Measurements from ENCODE around the gene SHC2. TPM values are rescaled to one million over a fixed set of nuclear protein-coding genes. Genes with fewer than 3 reads are reported as not detected.

The SHC2 gene
- total RNA-seq, 1 experiment from 2014 or later = not detected

GRCh38 chr19:366951-367350 lies 93.9 kb downstream of the SHC2 start:
- Histone ChIP-seq H3K79me2 (ENCODE audit: low read length) (no peaks in the 10 kb centered on the region), H4K20me1 (ENCODE audit: insufficient read depth, low read depth, low read length) (no peaks in the 10 kb centered on the region), H3K9me3 (ENCODE audit: low read length) (no peaks in the 10 kb centered on the region), H3K36me3 (ENCODE audit: insufficient read depth, low read length) (no peaks in the 10 kb centered on the region), H3K9me2 (replicated peaks; ENCODE audit: insufficient read depth, low read length) (no peaks in the 10 kb centered on the region), H2AFZ (ENCODE audit: low read length) (no peak overlapping the region), H3K9ac (ENCODE audit: low read length) (no peak overlapping the region), H3K27me3 (ENCODE audit: low read length) (no peaks in the 10 kb centered on the region), H3K4me2 (ENCODE audit: low read depth, low read length, poor library complexity, severe bottlenecking) (no peak overlapping the region), H3K27ac (ENCODE audit: low read length) (no peak overlapping the region), H3K4me1 (ENCODE audit: low read length) (no peaks in the 10 kb centered on the region), H3K4me3 (ENCODE audit: low read length) (no peak overlapping the region)
- DNase-seq = no peak

Small RNA genes lying within 50 kb of the gene (small RNA-seq; reads per million reads assigned to genes)
- gene RNA5SP462 = 0.36 reads per million

Other genes with a start within 250 kb of the SHC2 start
- gene PLPP2, start 169.6 kb downstream of the SHC2 start, total RNA-seq (2014; rRNA removed; shearing (Covaris generic); ENCODE audit: low replicate concordance) = 0.04 and 0.26 TPM in 2 replicates
- 7.9 and 15.3 TPM in 2 replicates for gene MIER2, start 116.2 kb downstream of the SHC2 start, total RNA-seq (2014; rRNA removed; shearing (Covaris generic); ENCODE audit: low replicate concordance)
- not detected in 2 replicates for gene C2CD4C, start 51.9 kb downstream of the SHC2 start, total RNA-seq (2014; rRNA removed; shearing (Covaris generic); ENCODE audit: low replicate concordance)
- 0.11 and 0.97 TPM in 2 replicates for gene MADCAM1, start 35.5 kb upstream of the SHC2 start, total RNA-seq (2014; rRNA removed; shearing (Covaris generic); ENCODE audit: low replicate concordance)
- gene TPGS1, start 46.5 kb upstream of the SHC2 start, total RNA-seq (2014; rRNA removed; shearing (Covaris generic); ENCODE audit: low replicate concordance) = 13.8 and 46.6 TPM in 2 replicates
- 25.7 and 96.8 TPM in 2 replicates for gene CDC34, start 70.7 kb upstream of the SHC2 start, total RNA-seq (2014; rRNA removed; shearing (Covaris generic); ENCODE audit: low replicate concordance)
- 0.32 TPM in 1 of 2 replicates, not detected in the other for gene GZMM, start 83.0 kb upstream of the SHC2 start, total RNA-seq (2014; rRNA removed; shearing (Covaris generic); ENCODE audit: low replicate concordance)
- 124 and 186 TPM in 2 replicates for gene BSG, start 111.6 kb upstream of the SHC2 start, total RNA-seq (2014; rRNA removed; shearing (Covaris generic); ENCODE audit: low replicate concordance)
- gene HCN2, start 128.8 kb upstream of the SHC2 start, total RNA-seq (2014; rRNA removed; shearing (Covaris generic); ENCODE audit: low replicate concordance) = not detected in 2 replicates
- gene POLRMT, start 172.5 kb upstream of the SHC2 start, total RNA-seq (2014; rRNA removed; shearing (Covaris generic); ENCODE audit: low replicate concordance) = 51.5 and 60.6 TPM in 2 replicates
- gene FGF22, start 178.8 kb upstream of the SHC2 start, total RNA-seq (2014; rRNA removed; shearing (Covaris generic); ENCODE audit: low replicate concordance) = not detected in 2 replicates
- gene RNF126, start 202.2 kb upstream of the SHC2 start, total RNA-seq (2014; rRNA removed; shearing (Covaris generic); ENCODE audit: low replicate concordance) = 36.5 and 66.5 TPM in 2 replicates
- gene FSTL3, start 215.4 kb upstream of the SHC2 start, total RNA-seq (2014; rRNA removed; shearing (Covaris generic); ENCODE audit: low replicate concordance) = 2.3 and 3.0 TPM in 2 replicates
- not detected in 2 replicates for gene PRSS57, start 234.4 kb upstream of the SHC2 start, total RNA-seq (2014; rRNA removed; shearing (Covaris generic); ENCODE audit: low replicate concordance)
- 3.5 TPM in 1 of 2 replicates, not detected in the other for gene PALM, start 247.9 kb upstream of the SHC2 start, total RNA-seq (2014; rRNA removed; shearing (Covaris generic); ENCODE audit: low replicate concordance)

All from Karpas-422 (cell line).